GM19043 (cell line): ENCODE results near the gene CA6.
"Not testable (repeated sequence)": the region's sequence is repeated elsewhere in the genome, so short reads cannot be mapped to it uniquely, and the experiment has no call there.

Experiments used
- ATAC-seq: cut with Tn5 transposase; IDR thresholded peaks from one replicate; pipeline ENCODE4 v1.9.1; 2021; ENCODE audit warnings: low read depth; ENCODE audit not compliant: unreplicated experiment

CA6 gene

GRCh38 chr1:8945568-8945967 is at the start of gene CA6:
Gene CA6 (plus strand): TSS chr1:8945868. CDS start chr1:8945887, 19 bp downstream.
- ATAC-seq, result no peak

GRCh38 chr1:8896775-8897174 is 48.9 kb upstream of the CA6 start:
- ATAC-seq, result not testable (repeated sequence)

- ATAC-seq, result not testable (repeated sequence)
Observed at GRCh38 chr1:8897505-8897904, 48.2 kb upstream of the CA6 start.

- not testable (repeated sequence) for ATAC-seq
Observed at GRCh38 chr1:8898418-8898817, 47.2 kb upstream of the CA6 start.

GRCh38 chr1:8899046-8899445 is 46.6 kb upstream of the CA6 start:
- ATAC-seq, result no peak

GRCh38 chr1:8900684-8901083 is 45.0 kb upstream of the CA6 start:
- ATAC-seq, result not testable (repeated sequence)

GRCh38 chr1:8902765-8903164 is 42.9 kb upstream of the CA6 start:
- ATAC-seq, result no peak

GRCh38 chr1:8903410-8903809 is 42.3 kb upstream of the CA6 start:
- no peak for ATAC-seq

GRCh38 chr1:8903908-8904650 is 41.6 kb upstream of the CA6 start:
- no peak for ATAC-seq

GRCh38 chr1:8905582-8906191 is 40.0 kb upstream of the CA6 start:
- no peak for ATAC-seq

- no peak for ATAC-seq
Observed at GRCh38 chr1:8908388-8909151, 37.1 kb upstream of the CA6 start.

GRCh38 chr1:8910331-8910730 is 35.3 kb upstream of the CA6 start:
- no peak for ATAC-seq

GRCh38 chr1:8910914-8911313 is 34.8 kb upstream of the CA6 start:
- ATAC-seq, result no peak

- no peak for ATAC-seq
Observed at GRCh38 chr1:8911416-8912309, 34.0 kb upstream of the CA6 start.

GRCh38 chr1:8913457-8913856 is 32.2 kb upstream of the CA6 start:
- ATAC-seq, result no peak

- no peak for ATAC-seq
Observed at GRCh38 chr1:8914466-8914865, 31.2 kb upstream of the CA6 start.

- no peak for ATAC-seq
Observed at GRCh38 chr1:8915446-8915845, 30.2 kb upstream of the CA6 start.

GRCh38 chr1:8917536-8917935 is 28.1 kb upstream of the CA6 start:
- ATAC-seq, result not testable (repeated sequence)

GRCh38 chr1:8922962-8923361 is 22.7 kb upstream of the CA6 start:
- ATAC-seq, result no peak

GRCh38 chr1:8925406-8925805 is 20.3 kb upstream of the CA6 start:
- no peak for ATAC-seq

- no peak for ATAC-seq
Observed at GRCh38 chr1:8925960-8926359, 19.7 kb upstream of the CA6 start.
